Activated CD8-positive, alpha-beta T cell treated with anti-CD3 and anti-CD28 coated beads for 36 hours (primary cell): ENCODE measurements around the gene SENP5. TPM values are rescaled to one million over a fixed set of nuclear protein-coding genes. Genes with fewer than 3 reads are reported as not detected.

Experiments used
- ATAC-seq: fragments of 200-7000 bp; cut with Tn5 transposase; one replicate; pipeline ENCODE4 v1.10.0; 2021; ENCODE audit warnings: mild to moderate bottlenecking, moderate library complexity
- CTCF ChIA-PET: fragments of 350-600 bp; sonication (Branson Sonifier 250); formaldehyde crosslinking; loops from one replicate; lab custom pipeline; 2021; ENCODE audit warnings: antibody characterized with exemption; lab: Charles Lee
- POLR2A ChIA-PET: fragments of 350-600 bp; sonication (Branson Sonifier 250); formaldehyde crosslinking; loops from one replicate; lab custom pipeline; 2021; ENCODE audit warnings: antibody characterized with exemption; lab: Charles Lee
- DNase-seq: peaks from one replicate; pipeline ENCODE4 v3.0.0-alpha.2; 2020
- H3K27ac Mint-ChIP-seq: one replicate; pipeline ENCODE4 v1.8.0; 2021; ENCODE audit warnings: mild to moderate bottlenecking, mixed read lengths
- H3K27me3 Mint-ChIP-seq: one replicate; pipeline ENCODE4 v1.8.0; 2021; ENCODE audit warnings: mixed read lengths
- H3K36me3 Mint-ChIP-seq: one replicate; pipeline ENCODE4 v1.8.0; 2021; ENCODE audit warnings: low read depth, mixed read lengths
- H3K4me1 Mint-ChIP-seq: one replicate; pipeline ENCODE4 v1.8.0; 2021; ENCODE audit warnings: low read depth, mixed read lengths
- H3K4me3 Mint-ChIP-seq: one replicate; pipeline ENCODE4 v1.8.0; 2021; ENCODE audit warnings: mild to moderate bottlenecking, moderate library complexity, mixed read lengths
- H3K9me3 Mint-ChIP-seq: one replicate; pipeline ENCODE4 v1.8.0; 2021; ENCODE audit warnings: mixed read lengths
- CTCF ChIP-seq: fragments of 200-600 bp; IDR thresholded peaks from one replicate; pipeline ENCODE4 v1.8.0; 2022; ENCODE audit warnings: antibody characterized with exemption, mild to moderate bottlenecking
- intact Hi-C: fragments of 100-400 bp; cut with micrococcal nuclease; formaldehyde crosslinking; loops from one replicate; pipeline ENCODE4 v1.10.0; 2022
- total RNA-seq, 2 experiments: library from RNA; stranded (reverse); gene quantifications; one replicate each; pipeline ENCODE4 v1.2.3, GENCODE V29; 2021

The SENP5 gene
- total RNA-seq, 2 experiments from 2014 or later: 28.0 to 32.5 TPM

GRCh38 chr3:196967412-196968232 is 99.9 kb downstream of the SENP5 start:
- DNase-seq (no peak), ATAC-seq (no peak)
- TF ChIP-seq CTCF: no peak
- Mint-ChIP-seq H3K36me3 (no peaks in the 10 kb centered on the region), H3K4me3 (peak overlapping the region; percentile 65), H3K9me3 (no peaks in the 10 kb centered on the region), H3K27me3 (peaks cover 13% of the 10 kb centered on the region), H3K27ac (no peak overlapping the region), H3K4me1 (peaks cover 7% of the 10 kb centered on the region)
- CTCF ChIA-PET: interaction anchor here (1.2 kb wide), 1 partner anchor 130 kb away, joined by 4 read pairs; no protein-coding TSS in a partner anchor
- intact Hi-C loops: loop anchor here (5.0 kb wide), 1 partner anchor 130 kb away; no protein-coding TSS in a partner anchor
- POLR2A ChIA-PET: interaction anchor here (1.2 kb wide), 1 partner anchor 9 kb away, joined by 3 read pairs; no protein-coding TSS in a partner anchor

GRCh38 chr3:196968233-196969133 is 100.8 kb downstream of the SENP5 start, which contains the start of gene PIGZ:
Gene PIGZ, minus strand, starts transcription at chr3:196968833. Its CDS starts 16,802 bp downstream, at chr3:196952031.
- POLR2A ChIA-PET: interaction anchor here (1.2 to 2.4 kb wide), 2 partner anchors 9 to 26 kb away, joined by 3 to 14 read pairs; partner anchors contain the start of gene NCBP2
- Mint-ChIP-seq H3K4me1 (peaks cover 7% of the 10 kb centered on the region), H3K9me3 (no peaks in the 10 kb centered on the region), H3K27me3 (peaks cover 13% of the 10 kb centered on the region), H3K4me3 (peak within 1 kb of the TSS; percentile 73), H3K27ac (no peak within 1 kb of the TSS), H3K36me3 (no peaks in the 10 kb centered on the region)
- intact Hi-C loops: loop anchor here (5.0 kb wide), 1 partner anchor 131 kb away; no protein-coding TSS in a partner anchor
- CTCF ChIA-PET: interaction anchor here (1.1 to 2.2 kb wide), 7 partner anchors 9 to 131 kb away, joined by 3 to 6 read pairs (median 4); partner anchors contain the start of gene SENP5
- no peak for TF ChIP-seq CTCF
- DNase-seq (peak; percentile 44), ATAC-seq (peak; percentile 75)

- peak overlapping the region; percentile 73 for H3K4me3 Mint-ChIP-seq
- intact Hi-C loops: loop anchor here (5.0 kb wide), 1 partner anchor 132 kb away; no protein-coding TSS in a partner anchor
- H3K27ac Mint-ChIP-seq: no peak overlapping the region
- DNase-seq (peak; percentile 64), ATAC-seq (peak; percentile 56)
- no peaks in the 10 kb centered on the region for H3K9me3 Mint-ChIP-seq
- POLR2A ChIA-PET: interaction anchor here (1.1 to 2.4 kb wide), 3 partner anchors 10 to 132 kb away, joined by 3 to 14 read pairs (median 4); partner anchors contain the start of gene NCBP2
- CTCF ChIA-PET: interaction anchor here (0.7 to 2.6 kb wide), 18 partner anchors 9 to 1451 kb away, joined by 3 to 27 read pairs (median 4); partner anchors contain the start of gene SENP5
- no peaks in the 10 kb centered on the region for H3K36me3 Mint-ChIP-seq
- peaks cover 13% of the 10 kb centered on the region for H3K27me3 Mint-ChIP-seq
- no peak for TF ChIP-seq CTCF
- peaks cover 7% of the 10 kb centered on the region for H3K4me1 Mint-ChIP-seq
Measured at GRCh38 chr3:196969134-196969659, 101.5 kb downstream of the SENP5 start.

- Mint-ChIP-seq H3K4me1 (peaks cover 7% of the 10 kb centered on the region), H3K27me3 (peaks cover 13% of the 10 kb centered on the region), H3K4me3 (peak overlapping the region; percentile 65), H3K27ac (peak overlapping the region; percentile 60), H3K9me3 (no peaks in the 10 kb centered on the region), H3K36me3 (no peaks in the 10 kb centered on the region)
- ATAC-seq (peak; percentile 78), DNase-seq (peak; percentile 67)
- ChIA-PET CTCF (interaction anchor here (0.7 to 2.6 kb wide), 19 partner anchors 9 to 1452 kb away, joined by 3 to 27 read pairs (median 4); partner anchors contain the start of gene SENP5), POLR2A (interaction anchor here (0.6 to 2.4 kb wide), 3 partner anchors 27 to 315 kb away, joined by 3 to 14 read pairs (median 4); partner anchors contain the start of gene NCBP2)
- intact Hi-C loops: loop anchor here (5.0 kb wide), 1 partner anchor 133 kb away; no protein-coding TSS in a partner anchor
- TF ChIP-seq CTCF: peak; percentile 87
Measured at GRCh38 chr3:196969660-196970546, 102.2 kb downstream of the SENP5 start.
